Measurements from ENCODE around the gene LPA. TPM values are rescaled to one million over a fixed set of nuclear protein-coding genes. Genes with fewer than 3 reads are reported as not detected.
"Not testable (repeated sequence)": the region's sequence is repeated elsewhere in the genome, so short reads cannot be mapped to it uniquely, and the experiment has no call there.

The LPA gene
- total RNA-seq, 1 donor from 2014 or later: not detected

- no peaks in the 10 kb centered on the region for H3K4me1 ChIP-seq
- intact Hi-C loops (cut with DNase I): no loop called here
- H3K36me3 ChIP-seq: no peaks in the 10 kb centered on the region
- no peak overlapping the region for H3K4me3 ChIP-seq
- DNase-seq (ENCODE audit: low spot score in 2 of 2): no peak
- TF ChIP-seq, protein P1, sequence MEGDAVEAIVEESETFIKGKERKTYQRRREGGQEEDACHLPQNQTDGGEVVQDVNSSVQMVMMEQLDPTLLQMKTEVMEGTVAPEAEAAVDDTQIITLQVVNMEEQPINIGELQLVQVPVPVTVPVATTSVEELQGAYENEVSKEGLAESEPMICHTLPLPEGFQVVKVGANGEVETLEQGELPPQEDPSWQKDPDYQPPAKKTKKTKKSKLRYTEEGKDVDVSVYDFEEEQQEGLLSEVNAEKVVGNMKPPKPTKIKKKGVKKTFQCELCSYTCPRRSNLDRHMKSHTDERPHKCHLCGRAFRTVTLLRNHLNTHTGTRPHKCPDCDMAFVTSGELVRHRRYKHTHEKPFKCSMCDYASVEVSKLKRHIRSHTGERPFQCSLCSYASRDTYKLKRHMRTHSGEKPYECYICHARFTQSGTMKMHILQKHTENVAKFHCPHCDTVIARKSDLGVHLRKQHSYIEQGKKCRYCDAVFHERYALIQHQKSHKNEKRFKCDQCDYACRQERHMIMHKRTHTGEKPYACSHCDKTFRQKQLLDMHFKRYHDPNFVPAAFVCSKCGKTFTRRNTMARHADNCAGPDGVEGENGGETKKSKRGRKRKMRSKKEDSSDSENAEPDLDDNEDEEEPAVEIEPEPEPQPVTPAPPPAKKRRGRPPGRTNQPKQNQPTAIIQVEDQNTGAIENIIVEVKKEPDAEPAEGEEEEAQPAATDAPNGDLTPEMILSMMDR (IDR thresholded peaks at IDR 0.05): no peak
- H3K27ac ChIP-seq: no peak overlapping the region
- no peaks in the 10 kb centered on the region for H3K9me3 ChIP-seq
- H3K27me3 ChIP-seq: no peaks in the 10 kb centered on the region
Observed at GRCh38 chr6:160692369-160692959, 28.4 kb upstream of the LPA start.

GRCh38 chr6:160691617-160692016 is 27.5 kb upstream of the LPA start:
- Histone ChIP-seq H3K27ac (no peak overlapping the region), H3K36me3 (no peaks in the 10 kb centered on the region), H3K4me3 (no peak overlapping the region), H3K4me1 (no peaks in the 10 kb centered on the region), H3K9me3 (no peaks in the 10 kb centered on the region), H3K27me3 (no peaks in the 10 kb centered on the region)
- intact Hi-C loops (cut with DNase I): no loop called here
- no peak for DNase-seq (ENCODE audit: low spot score in 2 of 2)
- TF ChIP-seq, protein P1 (IDR thresholded peaks at IDR 0.05): no peak

- H3K27ac ChIP-seq: no peak overlapping the region
- no peak for DNase-seq (ENCODE audit: low spot score in 2 of 2)
- H3K4me1 ChIP-seq: no peaks in the 10 kb centered on the region
- no peaks in the 10 kb centered on the region for H3K36me3 ChIP-seq
- no peaks in the 10 kb centered on the region for H3K9me3 ChIP-seq
- TF ChIP-seq, protein P1 (IDR thresholded peaks at IDR 0.05): no peak
- no peaks in the 10 kb centered on the region for H3K27me3 ChIP-seq
- no peak overlapping the region for H3K4me3 ChIP-seq
- intact Hi-C loops (cut with DNase I): no loop called here
Observed at GRCh38 chr6:160690458-160690857, 26.4 kb upstream of the LPA start.

DNA sequence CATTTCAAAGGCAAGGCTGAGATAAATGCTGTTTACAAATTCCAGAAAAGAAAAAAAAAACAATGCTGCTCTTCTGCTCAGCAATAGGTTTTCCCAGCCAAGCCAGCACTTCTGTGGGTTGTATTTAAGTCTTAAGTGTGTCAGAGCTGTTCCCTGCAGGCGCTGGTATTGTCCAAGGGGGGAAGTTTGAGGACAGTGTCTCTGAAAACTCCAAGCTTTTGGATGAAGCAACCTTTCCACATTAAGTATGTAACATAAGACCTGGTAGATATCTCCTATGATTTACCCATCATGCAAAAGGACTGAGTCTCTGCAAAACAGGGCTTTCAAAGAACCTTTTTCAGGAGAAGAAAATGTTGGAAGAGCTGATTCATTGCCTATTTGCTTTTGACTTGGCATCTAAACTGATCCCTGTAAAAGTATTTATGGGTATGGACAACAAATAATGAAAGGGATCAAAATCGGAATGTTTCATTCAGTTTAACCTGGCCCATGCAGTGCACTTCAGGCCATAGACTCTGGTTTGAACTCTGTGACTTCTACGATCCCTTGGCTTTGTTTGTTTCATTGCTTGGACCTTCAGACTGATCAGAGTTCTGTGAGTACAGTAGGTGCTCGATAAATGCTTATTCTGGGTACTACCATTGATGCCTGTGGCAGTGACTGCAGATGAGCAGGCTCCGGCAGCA is 21.8 kb upstream of the LPA start:
- Histone ChIP-seq H3K4me1 (no peaks in the 10 kb centered on the region), H3K27ac (no peak overlapping the region), H3K4me3 (no peak overlapping the region), H3K9me3 (no peaks in the 10 kb centered on the region), H3K27me3 (no peaks in the 10 kb centered on the region), H3K36me3 (no peaks in the 10 kb centered on the region)
- DNase-seq (ENCODE audit: low spot score in 2 of 2): no peak
- TF ChIP-seq, protein P1 (IDR thresholded peaks at IDR 0.05): no peak
- intact Hi-C loops (cut with DNase I): no loop called here

DNA sequence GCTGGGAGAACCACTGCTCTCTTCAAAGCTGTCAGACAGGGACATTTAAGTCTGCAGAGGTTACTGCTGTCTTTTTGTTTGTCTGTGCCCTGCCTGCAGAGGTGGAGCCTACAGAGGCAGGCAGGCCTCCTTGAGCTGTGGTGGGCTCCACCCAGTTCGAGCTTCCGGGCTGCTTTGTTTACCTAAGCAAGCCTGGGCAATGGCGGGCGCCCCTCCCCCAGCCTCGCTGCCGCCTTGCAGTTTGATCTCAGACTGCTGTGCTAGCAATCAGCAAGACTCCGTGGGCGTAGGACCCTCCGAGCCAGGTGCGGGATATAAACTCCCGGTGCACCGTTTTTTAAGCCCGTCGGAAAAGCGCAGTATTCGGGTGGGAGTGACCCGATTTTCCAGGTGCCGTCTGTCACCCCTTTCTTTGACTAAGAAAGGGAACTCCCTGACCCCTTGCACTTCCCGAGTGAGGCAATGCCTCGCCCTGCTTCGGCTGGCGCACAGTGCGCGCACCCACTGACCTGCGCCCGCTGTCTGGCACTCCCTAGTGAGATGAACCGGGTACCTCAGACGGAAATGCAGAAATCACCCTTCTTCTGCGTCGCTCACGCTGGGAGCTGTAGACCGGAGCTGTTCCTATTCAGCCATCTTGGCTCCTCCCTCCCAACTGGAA is 21.2 kb upstream of the LPA start:
- H3K4me3 ChIP-seq; H3K9me3 ChIP-seq; H3K27ac ChIP-seq; H3K36me3 ChIP-seq; H3K27me3 ChIP-seq; DNase-seq (ENCODE audit: low spot score in 2 of 2); H3K4me1 ChIP-seq; intact Hi-C loops (cut with DNase I): not testable (repeated sequence)

GRCh38 chr6:160679402-160679769 is 15.3 kb upstream of the LPA start:
- no peaks in the 10 kb centered on the region for H3K4me1 ChIP-seq
- H3K9me3 ChIP-seq: no peaks in the 10 kb centered on the region
- intact Hi-C loops (cut with DNase I): no loop called here
- TF ChIP-seq, protein P1 (IDR thresholded peaks at IDR 0.05): no peak
- DNase-seq (ENCODE audit: low spot score in 2 of 2): no peak
- no peaks in the 10 kb centered on the region for H3K36me3 ChIP-seq
- H3K27me3 ChIP-seq: no peaks in the 10 kb centered on the region
- no peak overlapping the region for H3K4me3 ChIP-seq
- H3K27ac ChIP-seq: no peak overlapping the region
